ENCODE measurements around the gene CLIP3.

DNA sequence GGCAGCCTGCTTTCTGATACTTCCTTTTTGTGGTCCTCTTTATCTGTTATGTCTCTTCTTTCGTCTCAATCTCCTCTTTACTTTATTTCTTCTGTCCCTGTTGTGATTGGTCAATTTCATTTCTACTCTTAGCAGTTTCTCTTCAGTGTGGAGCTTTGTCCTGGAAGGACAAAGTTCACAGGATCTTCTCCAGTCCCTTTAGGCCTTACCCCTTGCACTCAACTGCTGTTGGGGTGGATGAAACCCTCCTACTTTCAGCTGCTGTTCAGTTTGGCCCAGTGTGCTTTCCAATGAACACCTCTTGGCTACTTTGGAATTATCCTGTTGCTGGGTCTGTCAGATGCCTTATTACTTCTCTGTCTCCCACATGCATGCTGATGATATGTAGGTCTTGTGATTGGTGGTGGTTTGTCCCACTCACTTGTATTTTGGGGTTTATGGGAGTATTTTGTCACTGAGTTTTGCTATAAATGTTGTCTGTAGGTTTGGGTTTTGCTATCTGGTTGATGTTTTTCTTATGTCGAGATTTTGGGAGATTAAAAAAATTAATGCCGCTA is 46.8 kb upstream of the CLIP3 start:
- TF ChIP-seq, protein P1, sequence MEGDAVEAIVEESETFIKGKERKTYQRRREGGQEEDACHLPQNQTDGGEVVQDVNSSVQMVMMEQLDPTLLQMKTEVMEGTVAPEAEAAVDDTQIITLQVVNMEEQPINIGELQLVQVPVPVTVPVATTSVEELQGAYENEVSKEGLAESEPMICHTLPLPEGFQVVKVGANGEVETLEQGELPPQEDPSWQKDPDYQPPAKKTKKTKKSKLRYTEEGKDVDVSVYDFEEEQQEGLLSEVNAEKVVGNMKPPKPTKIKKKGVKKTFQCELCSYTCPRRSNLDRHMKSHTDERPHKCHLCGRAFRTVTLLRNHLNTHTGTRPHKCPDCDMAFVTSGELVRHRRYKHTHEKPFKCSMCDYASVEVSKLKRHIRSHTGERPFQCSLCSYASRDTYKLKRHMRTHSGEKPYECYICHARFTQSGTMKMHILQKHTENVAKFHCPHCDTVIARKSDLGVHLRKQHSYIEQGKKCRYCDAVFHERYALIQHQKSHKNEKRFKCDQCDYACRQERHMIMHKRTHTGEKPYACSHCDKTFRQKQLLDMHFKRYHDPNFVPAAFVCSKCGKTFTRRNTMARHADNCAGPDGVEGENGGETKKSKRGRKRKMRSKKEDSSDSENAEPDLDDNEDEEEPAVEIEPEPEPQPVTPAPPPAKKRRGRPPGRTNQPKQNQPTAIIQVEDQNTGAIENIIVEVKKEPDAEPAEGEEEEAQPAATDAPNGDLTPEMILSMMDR (optimal IDR thresholded peaks at IDR 0.05 in 1 of 3, IDR thresholded peaks at IDR 0.05 in 1 of 3, conservative IDR thresholded peaks at IDR 0.05 in 1 of 3; ENCODE audit: extremely low read depth in 1 of 3, insufficient read depth in 2 of 3, low read length in 3 of 3) = no peak
- no peak for TF ChIP-seq EZH2 (IDR thresholded peaks at IDR 0.05; ENCODE audit: low read length)

Measured in keratinocyte (primary cell).